GM18508 (cell line): ENCODE data around the gene MAPK14.

Source experiments
- ATAC-seq: cut with Tn5 transposase; IDR thresholded peaks from one replicate; pipeline ENCODE4 v1.9.1; 2021; ENCODE audit warnings: moderate number of reproducible peaks; ENCODE audit not compliant: insufficient read depth, unreplicated experiment

The MAPK14 gene

DNA sequence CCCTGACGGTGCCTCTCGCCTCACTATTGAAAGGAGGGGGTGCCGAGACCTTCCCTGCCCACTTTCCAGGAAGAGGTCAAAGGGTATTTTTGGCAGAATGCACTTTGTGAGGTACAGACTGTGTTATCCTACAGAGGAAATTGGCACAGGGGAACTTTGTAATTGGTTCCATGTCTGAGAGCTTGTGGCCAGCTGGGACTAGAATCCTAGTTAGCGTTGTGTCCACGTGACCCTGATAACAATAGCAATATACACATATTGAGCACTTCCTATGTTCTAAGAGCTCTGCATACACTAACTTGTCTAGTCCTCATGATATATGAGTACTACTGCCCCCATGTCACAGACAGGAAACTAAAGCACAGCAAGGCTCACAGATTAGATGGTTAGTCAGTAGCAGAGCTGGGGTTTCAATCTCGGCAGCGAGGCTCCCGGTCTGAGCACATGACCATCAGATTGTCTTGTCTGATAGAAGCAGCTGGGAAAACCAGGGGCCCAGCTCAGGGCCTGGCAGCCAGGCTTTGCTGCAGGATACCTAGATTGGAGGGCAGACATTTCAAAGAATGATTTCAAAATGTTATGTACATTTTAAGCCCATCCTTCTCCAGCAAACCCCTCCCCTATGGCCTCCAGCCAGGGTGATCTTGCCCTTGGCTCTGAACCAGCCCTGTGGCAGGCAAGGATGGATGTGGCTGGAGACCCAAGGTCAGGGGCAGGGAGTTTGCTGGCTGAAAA lies 104.1 kb downstream of the MAPK14 start:
- peak; percentile 78 for ATAC-seq

DNA sequence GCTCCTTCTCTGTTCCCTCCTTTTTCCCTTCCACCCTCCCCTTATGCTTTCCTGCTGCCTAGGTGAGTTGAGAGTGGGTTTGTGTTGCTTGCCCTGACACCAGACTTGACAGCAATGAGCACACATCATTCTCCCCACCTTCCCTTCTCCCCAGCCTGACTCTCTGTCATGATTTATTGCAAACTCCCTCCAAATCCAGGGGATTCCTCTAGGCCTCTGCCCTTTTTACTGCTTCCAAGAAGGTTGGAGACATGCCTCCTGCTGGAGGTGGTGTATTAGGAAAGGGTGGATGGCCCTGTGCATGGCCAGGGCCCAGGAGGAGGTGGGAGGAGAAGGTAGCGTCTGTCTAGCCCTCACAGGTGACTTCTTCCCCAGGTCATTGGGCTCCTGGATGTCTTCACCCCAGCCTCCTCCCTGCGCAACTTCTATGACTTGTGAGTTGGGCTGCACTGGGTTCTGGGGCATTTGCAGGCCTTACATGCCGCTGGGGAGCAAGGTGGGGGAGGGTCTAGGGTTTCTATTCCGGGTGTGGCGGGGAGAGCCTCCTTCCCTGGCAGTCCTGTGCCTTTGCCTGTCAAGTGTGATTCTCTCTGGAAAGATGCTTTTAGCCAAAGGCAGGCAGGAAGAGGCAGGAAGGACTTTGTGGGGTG lies 104.8 kb downstream of the MAPK14 start:
- no peak for ATAC-seq

- ATAC-seq = no peak
These were observed 105.5 kb downstream of the MAPK14 start for GRCh38 chr6:36133148-36133547.

DNA sequence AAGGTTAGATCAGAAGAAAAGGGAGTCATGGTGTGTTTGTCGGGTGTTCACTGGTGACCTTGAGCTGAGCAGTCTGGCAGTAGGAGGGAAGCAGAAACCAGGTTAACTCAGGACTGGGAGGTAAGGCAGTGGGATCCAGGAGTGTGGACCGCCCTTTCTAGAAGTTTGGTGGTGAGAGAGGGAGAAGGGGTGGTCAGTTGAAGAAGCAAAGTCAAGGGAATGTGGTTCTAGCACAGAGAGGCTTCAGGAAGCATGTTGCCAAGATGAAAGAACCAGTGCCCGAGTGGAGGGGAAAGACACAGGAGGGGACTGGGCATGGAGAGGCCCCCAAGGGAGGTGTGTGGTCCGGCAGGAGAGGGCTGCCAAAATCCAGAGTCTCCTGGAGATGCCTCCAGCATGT lies 106.3 kb downstream of the MAPK14 start:
- no peak for ATAC-seq

GRCh38 chr6:36135053-36135731 lies 107.6 kb downstream of the MAPK14 start:
- ATAC-seq = no peak

DNA sequence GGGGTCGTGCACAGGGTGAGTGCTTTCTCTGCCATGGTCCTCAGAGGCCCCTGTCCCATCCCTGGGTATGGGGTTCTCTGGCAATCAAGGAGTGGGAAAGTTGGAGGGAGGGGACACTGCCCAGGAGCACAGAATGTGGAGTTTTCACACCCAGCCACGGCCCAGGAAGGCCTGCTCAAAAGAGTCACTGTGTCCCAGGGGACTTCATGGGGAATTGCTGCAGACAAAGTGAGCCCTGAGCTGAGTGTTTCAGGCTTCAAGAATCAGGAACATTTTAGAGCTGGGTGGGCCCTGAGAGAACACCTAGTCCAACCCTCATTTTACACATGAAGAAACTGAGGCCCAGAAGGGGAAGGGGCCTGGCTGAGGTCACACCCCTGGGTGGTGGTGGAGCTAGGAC lies 108.4 kb downstream of the MAPK14 start:
- no peak for ATAC-seq

GRCh38 chr6:36136551-36136950 lies 108.9 kb downstream of the MAPK14 start:
- ATAC-seq = no peak

- ATAC-seq = no peak
These were observed 111.1 kb downstream of the MAPK14 start for GRCh38 chr6:36138667-36139066.

DNA sequence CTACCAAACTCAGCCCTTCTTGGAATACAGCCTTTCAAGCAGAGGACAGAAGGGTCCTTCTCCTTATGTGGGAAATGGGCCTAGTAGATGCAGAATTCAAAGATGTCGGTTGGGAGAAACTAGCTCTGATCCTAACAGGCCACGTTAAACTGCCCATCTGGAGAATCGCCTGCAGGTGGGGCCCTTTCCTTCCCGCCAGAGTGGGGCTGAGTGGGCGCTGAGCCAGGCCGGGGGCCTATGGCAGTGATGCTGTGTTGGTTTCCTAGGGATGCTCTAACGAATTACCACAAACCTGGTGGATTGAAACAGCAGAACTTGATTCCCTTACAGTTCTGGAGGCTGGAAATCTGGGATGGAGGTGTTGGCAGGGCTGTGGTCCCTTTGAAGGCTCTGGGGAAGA lies 111.8 kb downstream of the MAPK14 start:
- ATAC-seq = no peak

DNA sequence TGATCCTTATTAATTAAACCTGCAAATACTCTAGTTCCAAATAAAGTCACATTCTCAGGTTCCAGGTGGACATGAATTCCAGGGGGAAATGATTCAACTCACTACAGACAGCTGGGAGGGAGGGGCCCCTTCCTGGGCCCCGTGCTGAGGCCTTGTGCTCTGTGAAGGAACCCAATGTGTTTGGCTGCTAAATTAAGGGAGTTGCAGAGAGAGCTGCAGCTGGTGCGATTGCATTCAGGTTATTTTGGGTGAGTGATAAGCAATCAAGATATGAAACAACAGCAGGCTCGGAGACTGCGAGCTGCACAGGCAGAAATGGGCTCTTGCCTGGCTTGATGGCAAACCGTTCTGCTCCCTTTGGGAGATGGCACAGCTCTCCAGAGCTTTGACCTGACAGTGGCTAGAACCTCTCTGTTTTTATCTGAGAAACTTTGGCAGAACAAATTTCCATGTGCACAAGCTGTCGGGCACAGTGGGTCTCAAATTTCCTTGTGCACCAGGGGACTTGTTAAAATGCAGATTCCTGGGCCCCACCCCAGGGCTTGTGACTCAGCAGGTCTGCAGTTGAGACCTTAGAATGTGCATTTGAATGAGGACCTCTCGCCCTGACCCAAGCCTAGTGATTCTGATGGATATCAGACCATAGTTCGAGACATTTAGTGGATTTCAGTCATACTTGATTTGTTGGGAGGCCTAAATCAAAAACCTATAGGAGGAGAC lies 112.5 kb downstream of the MAPK14 start:
- ATAC-seq = no peak

DNA sequence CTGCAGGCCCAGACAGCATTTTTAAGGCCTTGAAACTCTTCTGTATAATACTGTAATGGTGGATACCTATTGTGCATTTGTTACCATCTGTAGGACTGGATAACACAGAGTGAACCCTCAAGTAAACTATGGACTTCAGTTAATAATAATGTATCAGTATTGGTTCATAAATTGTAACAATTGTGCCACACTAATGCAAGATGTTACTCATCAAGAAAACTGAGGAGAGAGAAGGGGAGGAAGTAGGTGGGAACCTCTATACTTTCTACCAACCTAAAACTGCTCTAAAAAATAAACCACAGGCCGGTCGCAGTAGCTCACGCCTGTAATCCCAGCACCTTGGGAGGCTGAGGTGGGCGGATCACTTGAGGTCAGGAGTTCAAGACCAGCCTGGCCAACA lies 113.5 kb downstream of the MAPK14 start:
- no peak for ATAC-seq

DNA sequence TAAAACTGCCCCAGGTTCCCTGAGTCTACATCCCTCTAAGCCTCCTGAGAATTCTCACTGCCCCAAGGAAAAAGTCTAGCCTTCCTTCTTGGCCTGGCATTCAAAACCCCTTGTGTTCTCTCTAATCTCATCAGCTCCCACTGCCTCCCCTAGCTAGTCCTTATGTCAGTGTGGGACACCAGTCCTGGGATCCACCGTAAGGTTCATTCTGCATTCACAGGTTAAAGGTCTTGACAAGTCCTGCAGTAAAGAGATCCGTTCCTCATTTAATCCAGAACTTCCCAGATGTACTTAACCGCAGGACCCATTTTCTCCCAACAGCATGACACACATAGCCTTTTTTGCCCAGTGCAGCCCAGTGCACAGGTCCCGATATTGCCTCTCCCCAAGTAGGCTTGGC lies 114.4 kb downstream of the MAPK14 start:
- no peak for ATAC-seq

GRCh38 chr6:36142971-36143838 lies 115.6 kb downstream of the MAPK14 start:
- no peak for ATAC-seq

DNA sequence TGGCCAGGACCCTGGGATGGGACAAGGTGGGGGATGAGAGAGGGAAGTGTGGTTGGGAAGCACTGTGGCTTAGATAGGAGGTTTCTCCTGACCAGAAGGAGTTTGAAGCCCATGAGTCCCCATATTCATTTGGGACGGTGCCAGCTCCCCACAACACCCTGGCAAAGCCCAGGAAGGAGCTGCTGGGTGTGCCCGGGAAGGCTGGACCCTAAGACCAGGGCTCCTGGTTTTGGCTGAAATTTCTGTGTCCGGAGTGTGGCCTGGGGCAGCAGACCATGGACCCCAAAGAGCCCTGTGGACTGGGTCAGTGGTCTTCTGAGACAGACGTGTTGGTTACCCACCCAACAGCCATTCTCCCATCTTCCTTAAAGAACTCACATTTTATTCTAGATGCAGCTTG lies 117.9 kb downstream of the MAPK14 start:
- ATAC-seq = no peak

GRCh38 chr6:36147294-36147693 lies 119.7 kb downstream of the MAPK14 start:
- no peak for ATAC-seq

DNA sequence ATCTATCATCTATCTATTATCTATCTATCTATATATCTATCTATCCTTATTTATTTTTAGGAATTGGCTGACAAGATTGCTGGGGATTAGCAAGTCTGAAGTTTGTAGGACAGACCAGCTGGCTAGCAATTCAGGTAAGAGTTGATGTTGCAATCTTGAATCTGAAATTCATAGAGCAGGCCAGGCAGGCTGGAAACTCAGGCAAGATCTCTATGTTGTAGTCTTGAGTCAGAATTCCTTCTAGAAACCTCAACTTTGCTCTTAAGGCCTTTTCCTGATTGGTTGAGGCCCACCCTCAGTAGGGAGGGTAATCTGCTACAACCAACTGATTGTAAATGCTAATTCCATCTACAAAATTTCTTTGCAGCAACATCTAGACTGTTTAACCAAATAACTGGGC lies 121.9 kb downstream of the MAPK14 start:
- ATAC-seq = no peak

DNA sequence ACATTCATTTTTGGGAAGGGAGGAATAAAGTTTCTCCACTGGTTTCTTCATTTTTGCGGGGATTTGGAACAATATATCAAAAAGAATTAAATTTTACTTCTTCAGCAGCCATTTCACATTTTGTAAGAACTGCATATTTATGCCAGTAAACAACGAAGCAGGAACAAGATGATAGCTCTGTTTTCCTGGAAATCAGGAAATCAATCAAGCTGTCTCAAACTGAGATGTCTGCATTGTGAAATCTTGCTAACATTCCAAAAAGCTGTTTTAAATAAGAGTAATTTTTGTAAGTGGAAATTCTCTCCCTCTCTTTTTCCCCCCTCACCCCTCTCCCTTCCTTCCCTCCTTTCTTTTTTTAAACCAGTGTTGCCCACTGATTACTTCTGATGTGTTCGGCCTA lies 122.7 kb downstream of the MAPK14 start:
- ATAC-seq = no peak

DNA sequence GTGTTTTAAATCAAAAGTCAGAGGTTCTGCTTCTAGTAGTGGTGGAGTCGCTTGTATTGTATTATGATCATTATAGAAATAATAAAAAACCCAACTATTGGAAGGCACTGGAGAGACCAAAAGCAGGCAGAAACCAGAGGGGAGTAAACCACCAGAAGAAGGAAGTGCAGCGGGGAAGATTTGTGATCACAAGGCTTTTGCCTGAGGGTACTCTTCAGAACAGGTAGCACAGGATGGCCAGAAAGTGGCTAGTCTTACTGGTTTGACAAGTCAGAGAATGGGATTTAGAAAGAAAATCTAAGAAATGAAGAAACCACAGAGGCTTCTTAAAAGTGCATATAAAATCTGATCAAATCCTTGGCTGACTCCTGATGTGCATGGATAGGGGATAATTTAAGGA lies 126.7 kb downstream of the MAPK14 start:
- no peak for ATAC-seq

- no peak for ATAC-seq
These were observed 128.1 kb downstream of the MAPK14 start for GRCh38 chr6:36155662-36156061.

DNA sequence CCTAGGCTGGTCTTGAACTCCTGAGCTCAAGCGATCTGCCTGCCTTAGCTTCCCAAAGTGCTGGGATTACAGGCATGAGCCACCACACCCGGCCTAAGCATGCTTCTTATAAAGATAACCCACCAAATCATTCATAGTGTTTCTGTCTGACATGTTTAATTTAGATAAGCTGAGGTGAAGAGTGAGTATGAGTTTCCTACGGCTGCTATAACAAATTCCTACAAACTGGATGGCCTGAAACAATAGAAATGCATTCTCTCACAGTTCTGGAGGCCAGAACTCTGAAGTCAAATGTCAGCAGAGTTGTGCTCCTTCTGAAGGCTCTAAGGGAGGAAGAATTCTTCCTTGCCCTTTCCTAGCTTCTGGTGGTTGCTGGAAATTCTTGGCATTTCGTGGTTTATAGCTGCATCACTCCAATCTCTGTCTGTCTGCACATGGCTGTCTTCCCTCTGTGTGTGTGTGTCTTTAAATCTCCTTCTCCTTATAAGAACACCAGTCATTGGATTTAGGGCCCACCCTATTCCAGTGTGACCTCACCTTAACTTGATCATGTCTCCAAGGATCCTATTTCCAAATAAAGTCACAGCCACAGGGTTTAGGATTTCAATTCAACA lies 132.6 kb downstream of the MAPK14 start:
- no peak for ATAC-seq
